HepG2 (cell line): Measurements from ENCODE around the gene KIAA0825. TPM values are rescaled to one million over a fixed set of nuclear protein-coding genes. Genes with fewer than 3 reads are reported as not detected.

Experiments
- ATAC-seq: fragments of 200-7000 bp; cut with Tn5 transposase; 3 replicates; pipeline ENCODE4 v1.9.1; 2020; ENCODE audit warnings: mild to moderate bottlenecking, moderate library complexity
- BruUV-seq: library from RNA; stranded (reverse); fragments of 400-500 nt; replicated peaks from 2 replicates; lab custom pipeline; 2021; lab: Mats Ljungman, UMichigan
- CTCF ChIA-PET: fragments of 300-600 bp; formaldehyde crosslinking; extraction: SDS; loops from one replicate; lab custom pipeline; 2021; ENCODE audit warnings: low total read pairs, inconsistent platforms, low intra/inter-chr PET ratio; lab: Yijun Ruan, JAX
- POLR2A ChIA-PET: fragments of 350-600 bp; sonication (Branson Sonifier 250); formaldehyde crosslinking; loops from one replicate; lab custom pipeline; 2020; ENCODE audit warnings: antibody characterized with exemption, inconsistent platforms; lab: Yijun Ruan, JAX
- DNase-seq: peaks from one replicate; pipeline ENCODE4 v3.0.0-alpha.2; 2015; ENCODE audit warnings: low spot score
- FAIRE-seq: peaks from 3 replicates; lab custom pipeline; 2011; peaks lifted over from hg19 to GRCh38; lab: Jason Lieb, UNC
- H2AFZ ChIP-seq: one replicate; pipeline ENCODE4 v1.6.1; 2011; ENCODE audit warnings: low read length, inconsistent platforms
- H3K27ac ChIP-seq: fragments of 300-600 bp; 3 replicates; pipeline ENCODE4 v1.8.0; 2011; ENCODE audit warnings: mixed run types, mild to moderate bottlenecking, mixed read lengths, low read length, inconsistent platforms; ENCODE audit not compliant: insufficient read depth; ENCODE audit errors: extremely low read length
- H3K27me3 ChIP-seq, 2 experiments: fragments of 200-600 bp in 1 of 2; 2 replicates in 1 of 2; 3 replicates in 1 of 2; pipeline versions ENCODE4 v1.6.0 to v1.8.0; 2011; ENCODE audit warnings: low read length in 2 of 2, mild to moderate bottlenecking in 2 of 2, moderate library complexity in 2 of 2, inconsistent platforms in 1 of 2; ENCODE audit not compliant: insufficient read depth in 2 of 2, control insufficient read depth in 1 of 2
- H3K36me3 ChIP-seq, 2 experiments: fragments of 200-600 bp in 1 of 2; replicated peaks in 1 of 2; 2 replicates in 1 of 2; 3 replicates in 1 of 2; pipeline versions ENCODE4 v1.5.1 to v1.8.0; 2011; ENCODE audit warnings: low read length in 2 of 2, inconsistent platforms in 1 of 2; ENCODE audit not compliant: insufficient read depth in 2 of 2, control insufficient read depth in 1 of 2
- H3K4me1 ChIP-seq: 2 replicates; pipeline ENCODE4 v1.5.1; 2012; ENCODE audit warnings: low read length, inconsistent platforms; ENCODE audit not compliant: insufficient read depth
- H3K4me2 ChIP-seq: 2 replicates; pipeline ENCODE4 v1.6.0; 2011; ENCODE audit warnings: low read depth, low read length, inconsistent platforms
- H3K4me3 ChIP-seq, 3 experiments: fragments of 200-600 bp in 1 of 3; sonication (generic), shearing (Covaris generic) in 1 of 3; replicated peaks in 1 of 3; 2 replicates each; pipeline ENCODE4 v1.5.1; 2011 to 2016; ENCODE audit warnings: low read length in 3 of 3, inconsistent platforms in 2 of 3, low read depth in 2 of 3, mild to moderate bottlenecking in 2 of 3, control low read depth in 1 of 3, mixed read lengths in 1 of 3; ENCODE audit not compliant: insufficient read depth in 1 of 3
- H3K79me2 ChIP-seq: one replicate; pipeline ENCODE4 v1.6.1; 2011; ENCODE audit warnings: low read length, inconsistent platforms; ENCODE audit not compliant: insufficient read depth
- H3K9ac ChIP-seq: 2 replicates; pipeline ENCODE4 v1.6.0; 2011; ENCODE audit warnings: mild to moderate bottlenecking, low read depth, low read length, inconsistent platforms; ENCODE audit not compliant: insufficient read depth
- H3K9me3 ChIP-seq: 2 replicates; pipeline ENCODE4 v1.5.1; 2012; ENCODE audit warnings: mild to moderate bottlenecking, low read length
- H4K20me1 ChIP-seq: 2 replicates; pipeline ENCODE4 v1.6.0; 2011; ENCODE audit warnings: inconsistent platforms, mild to moderate bottlenecking, low read length, moderate library complexity; ENCODE audit not compliant: insufficient read depth
- CEBPZ ChIP-seq: IDR thresholded peaks from 2 replicates; pipeline ENCODE4 v1.6.1; 2012; ENCODE audit warnings: low read length, improper control_type of control experiment
- IKZF5 ChIP-seq: IDR thresholded peaks from 2 replicates; pipeline ENCODE4 v1.6.1; 2018; ENCODE audit warnings: missing genetic modification reagents, mild to moderate bottlenecking, missing compliant biosample characterization
- MBD4 ChIP-seq: IDR thresholded peaks from 2 replicates; pipeline ENCODE4 v1.6.1; 2012; ENCODE audit warnings: low read length, inconsistent platforms, borderline replicate concordance
- NFKBIZ ChIP-seq: IDR thresholded peaks from 2 replicates; pipeline ENCODE4 v1.6.1; 2018; ENCODE audit warnings: missing genetic modification reagents, missing compliant biosample characterization
- POLR2A ChIP-seq, 2 experiments: IDR thresholded peaks; 2 replicates each; pipeline ENCODE4 v1.6.1; 2011; ENCODE audit warnings: low read depth in 2 of 2, low read length in 2 of 2, mild to moderate bottlenecking in 1 of 2, moderate library complexity in 1 of 2; ENCODE audit not compliant: insufficient read depth in 1 of 2
- ZFAT ChIP-seq: sonication (generic); formaldehyde crosslinking; conservative IDR thresholded peaks from 2 replicates; pipeline ENCODE4 v1.8.1; 2023; ENCODE audit warnings: missing genetic modification reagents, inconsistent platforms
- ZKSCAN1 ChIP-seq: fragments of 150-350 bp; IDR thresholded peaks from 2 replicates; pipeline ENCODE4 v1.6.1; 2014; ENCODE audit warnings: low read length
- ZNF276 ChIP-seq: sonication (generic); formaldehyde crosslinking; IDR thresholded peaks from 2 replicates; pipeline ENCODE4 v1.4.0; 2020; ENCODE audit warnings: mild to moderate bottlenecking, low read depth, missing genetic modification reagents
- ZNF83 ChIP-seq: sonication (generic); formaldehyde crosslinking; IDR thresholded peaks from 2 replicates; pipeline ENCODE4 v1.4.0; 2020; ENCODE audit warnings: missing genetic modification reagents, mild to moderate bottlenecking, borderline replicate concordance
- ZNF891 ChIP-seq: sonication (generic); formaldehyde crosslinking; IDR thresholded peaks from 2 replicates; pipeline ENCODE4 v1.5.0; 2020; ENCODE audit warnings: mild to moderate bottlenecking, missing genetic modification reagents
- WGBS: methylation state at CpG from one replicate; pipeline ENCODE4 v1.1.6; 2017; ENCODE audit warnings: low lambda C conversion rate; 5-methylcytosine and 5-hydroxymethylcytosine counted together
- in situ Hi-C: cut with HindIII; loops from 2 replicates; pipeline ENCODE4 v1.10.0; 2017; ENCODE audit warnings: low pct_unique_long_range_greater_than_20kb; ENCODE audit not compliant: extremely low pct_ligation_motif_present
- intact Hi-C: fragments of 100-400 bp; cut with micrococcal nuclease; formaldehyde crosslinking; loops from one replicate; pipeline ENCODE4 v1.10.0; 2022; ENCODE audit not compliant: unreplicated experiment
- polyA plus RNA-seq, 8 experiments: library from polyadenylated mRNA; depleted of rRNA in 3 of 8; stranded (reverse) in 7 of 8; unstranded in 1 of 8; fragments of >200 nt; fragmentation: Illumina TruSeq in 4 of 8; extraction: Trizol in 4 of 8; gene quantifications; 2 replicates each; pipeline versions ENCODE4 v1.2.1 to v1.2.3, GENCODE V29; 2011 to 2016; ENCODE audit warnings: low read depth in 4 of 8, missing spikeins in 1 of 8, mixed read lengths in 1 of 8; ENCODE audit not compliant: insufficient read depth in 1 of 8
- total RNA-seq, 5 experiments: library from RNA; depleted of rRNA; stranded (reverse); fragments of >200 nt; fragmentation: Illumina TruSeq; extraction: Trizol; gene quantifications; 2 replicates each; pipeline ENCODE4 v1.2.3, GENCODE V29; 2016; ENCODE audit warnings: low read depth in 1 of 5

KIAA0825 gene
- total and polyA plus RNA-seq, 2 of the 13 experiments (the other 11 are each of a cell fraction or from before 2014, with no cell fraction given), result 0.05 to 0.51 TPM

GRCh38 chr5:94359880-94360279 lies 258.5 kb downstream of the KIAA0825 start:
- no peak for TF ChIP-seq MBD4
- no peak for TF ChIP-seq ZKSCAN1
- no peak for TF ChIP-seq POLR2A (IDR thresholded peaks at IDR 0.05; ENCODE audit: insufficient read depth in 1 of 2, low read depth in 2 of 2, low read length in 2 of 2)
- no peak for TF ChIP-seq CEBPZ
- no peak for TF ChIP-seq ZFAT (CRISPR knock-in tag)
- TF ChIP-seq NFKBIZ (CRISPR knock-in tag), result no peak
- TF ChIP-seq IKZF5, result no peak
- no peak for TF ChIP-seq ZNF891 (CRISPR knock-in tag)
- TF ChIP-seq ZNF276 (CRISPR knock-in tag), result no peak
- no peak for TF ChIP-seq ZNF83 (CRISPR knock-in tag)
- no peak overlapping the region for H2AFZ ChIP-seq
- in situ Hi-C loops, result no loop called here
- H3K36me3 ChIP-seq, result no peaks in the 10 kb centered on the region
- no peaks in the 10 kb centered on the region for H3K27me3 ChIP-seq
- 46% methylated on average over 3 of the region's 3 CpGs for WGBS
- ATAC-seq, result no peak
- intact Hi-C loops, result no loop called here
- H3K79me2 ChIP-seq, result no peaks in the 10 kb centered on the region
- no peaks in the 10 kb centered on the region for H3K9me3 ChIP-seq
- H4K20me1 ChIP-seq, result no peaks in the 10 kb centered on the region
- FAIRE-seq, result no peak
- CTCF ChIA-PET, result no interaction called here
- no peak overlapping the region for H3K4me3 ChIP-seq
- no peak overlapping the region for H3K9ac ChIP-seq
- POLR2A ChIA-PET, result no interaction called here
- no peak overlapping the region for H3K27ac ChIP-seq
- no peak overlapping the region for H3K4me2 ChIP-seq
- H3K4me1 ChIP-seq, result no peaks in the 10 kb centered on the region
- BruUV-seq, result no TSS peak
- no peak for DNase-seq
